ENCODE results near the gene USP21. TPM values are rescaled to one million over a fixed set of nuclear protein-coding genes. Genes with fewer than 3 reads are reported as not detected.

The USP21 gene
- total and polyA plus RNA-seq, 9 of the 15 experiments (the other 6 are each of a cell fraction or from before 2014, with no cell fraction given): 4.9 to 52.4 (median 21.6) TPM

DNA sequence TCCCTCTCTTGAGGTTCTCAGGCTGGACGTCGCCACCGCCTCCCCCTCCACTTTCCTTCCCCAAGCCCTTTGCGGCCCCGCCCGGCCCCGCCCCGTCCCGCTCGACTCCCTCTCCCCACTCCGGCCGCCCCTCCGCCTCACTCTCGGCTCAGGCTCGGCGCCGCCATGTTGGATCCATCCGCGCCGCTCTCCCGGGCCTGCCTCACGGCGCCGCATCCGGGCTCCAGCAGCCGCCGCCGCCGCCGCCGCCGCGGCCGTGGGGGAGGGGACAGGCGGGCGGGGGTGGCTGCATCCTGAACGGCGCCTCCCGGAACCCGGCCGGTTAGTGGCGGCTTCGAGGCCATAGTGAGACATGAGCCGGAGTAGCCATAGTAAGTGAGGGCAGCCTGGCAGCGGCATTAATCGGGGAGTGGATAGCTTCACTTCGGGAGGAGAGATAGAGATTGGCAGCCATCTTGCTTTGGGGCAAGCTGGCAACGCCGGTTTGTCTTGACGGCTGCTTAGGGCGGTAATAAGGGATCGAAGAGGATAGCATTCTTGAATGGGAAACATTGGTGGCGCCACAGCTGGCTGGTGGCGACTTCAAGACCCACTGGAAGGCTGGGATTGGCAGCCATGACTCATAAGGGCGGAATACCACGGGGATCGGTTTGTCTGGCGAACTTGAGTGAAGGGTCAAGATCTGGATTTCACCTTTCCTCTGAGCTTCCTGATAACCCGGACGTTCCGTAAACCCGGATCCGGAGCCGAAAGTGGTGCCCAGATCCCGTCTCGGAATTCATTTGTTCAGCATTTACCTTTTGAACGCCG, 26.7 kb upstream of the USP21 start, which contains the start of gene DEDD (continued):
- TF ChIP-seq ETS2 (tag; IDR thresholded peaks at IDR 0.05; ENCODE audit: borderline replicate concordance, poor library complexity, severe bottlenecking): no peak
- TF ChIP-seq FOXK2 (conservative IDR thresholded peaks at IDR 0.05 in 1 of 2, IDR thresholded peaks at IDR 0.05 in 1 of 2; ENCODE audit: low read depth in 2 of 2): peak; percentile 48 to 49; a peak in 2 of 4 replicates
- peak; percentile 16; the same call in 1 of the 2 replicates for TF ChIP-seq ARID1B (IDR thresholded peaks at IDR 0.05)
- no peak for TF ChIP-seq RBM25 (IDR thresholded peaks at IDR 0.05; ENCODE audit: low read depth, low read length, severe bottlenecking)
- no peak for TF ChIP-seq RREB1 (CRISPR knock-in tag; IDR thresholded peaks at IDR 0.05)
- TF ChIP-seq STAT5A (IDR thresholded peaks at IDR 0.05; ENCODE audit: borderline replicate concordance, low read length): peak; percentile 1; the same call in 1 of the 2 replicates
- no peak for TF ChIP-seq PHB2 (IDR thresholded peaks at IDR 0.05; ENCODE audit: low read depth)
- peak; percentile 64 for TF ChIP-seq ZKSCAN1 (IDR thresholded peaks at IDR 0.05; ENCODE audit: low read depth, low read length)
- TF ChIP-seq FOXK1 (CRISPR knock-in tag; IDR thresholded peaks at IDR 0.05; ENCODE audit: borderline replicate concordance): no peak
- TF ChIP-seq MEF2A (IDR thresholded peaks at IDR 0.05; ENCODE audit: control insufficient read depth, low read depth, low read length): no peak
- TF ChIP-seq GATAD2B (IDR thresholded peaks at IDR 0.05; ENCODE audit: borderline replicate concordance): peak; percentile 94
- TF ChIP-seq ILK (tag; IDR thresholded peaks at IDR 0.05; ENCODE audit: borderline replicate concordance, low read depth): no peak
- TF ChIP-seq, protein P1, sequence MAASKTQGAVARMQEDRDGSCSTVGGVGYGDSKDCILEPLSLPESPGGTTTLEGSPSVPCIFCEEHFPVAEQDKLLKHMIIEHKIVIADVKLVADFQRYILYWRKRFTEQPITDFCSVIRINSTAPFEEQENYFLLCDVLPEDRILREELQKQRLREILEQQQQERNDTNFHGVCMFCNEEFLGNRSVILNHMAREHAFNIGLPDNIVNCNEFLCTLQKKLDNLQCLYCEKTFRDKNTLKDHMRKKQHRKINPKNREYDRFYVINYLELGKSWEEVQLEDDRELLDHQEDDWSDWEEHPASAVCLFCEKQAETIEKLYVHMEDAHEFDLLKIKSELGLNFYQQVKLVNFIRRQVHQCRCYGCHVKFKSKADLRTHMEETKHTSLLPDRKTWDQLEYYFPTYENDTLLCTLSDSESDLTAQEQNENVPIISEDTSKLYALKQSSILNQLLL (CRISPR knock-in tag; IDR thresholded peaks at IDR 0.05; ENCODE audit: borderline replicate concordance): no peak
- TF ChIP-seq, protein P2, sequence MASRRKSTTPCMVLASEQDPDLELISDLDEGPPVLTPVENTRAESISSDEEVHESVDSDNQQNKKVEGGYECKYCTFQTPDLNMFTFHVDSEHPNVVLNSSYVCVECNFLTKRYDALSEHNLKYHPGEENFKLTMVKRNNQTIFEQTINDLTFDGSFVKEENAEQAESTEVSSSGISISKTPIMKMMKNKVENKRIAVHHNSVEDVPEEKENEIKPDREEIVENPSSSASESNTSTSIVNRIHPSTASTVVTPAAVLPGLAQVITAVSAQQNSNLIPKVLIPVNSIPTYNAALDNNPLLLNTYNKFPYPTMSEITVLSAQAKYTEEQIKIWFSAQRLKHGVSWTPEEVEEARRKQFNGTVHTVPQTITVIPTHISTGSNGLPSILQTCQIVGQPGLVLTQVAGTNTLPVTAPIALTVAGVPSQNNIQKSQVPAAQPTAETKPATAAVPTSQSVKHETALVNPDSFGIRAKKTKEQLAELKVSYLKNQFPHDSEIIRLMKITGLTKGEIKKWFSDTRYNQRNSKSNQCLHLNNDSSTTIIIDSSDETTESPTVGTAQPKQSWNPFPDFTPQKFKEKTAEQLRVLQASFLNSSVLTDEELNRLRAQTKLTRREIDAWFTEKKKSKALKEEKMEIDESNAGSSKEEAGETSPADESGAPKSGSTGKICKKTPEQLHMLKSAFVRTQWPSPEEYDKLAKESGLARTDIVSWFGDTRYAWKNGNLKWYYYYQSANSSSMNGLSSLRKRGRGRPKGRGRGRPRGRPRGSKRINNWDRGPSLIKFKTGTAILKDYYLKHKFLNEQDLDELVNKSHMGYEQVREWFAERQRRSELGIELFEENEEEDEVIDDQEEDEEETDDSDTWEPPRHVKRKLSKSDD (conservative IDR thresholded peaks at IDR 0.05; ENCODE audit: low read length): no peak
- TF ChIP-seq ZNF384 (IDR thresholded peaks at IDR 0.05; ENCODE audit: low read depth, low read length): no peak
- TF ChIP-seq PHB (CRISPR knock-in tag; IDR thresholded peaks at IDR 0.05): no peak
- TF ChIP-seq JUND (IDR thresholded peaks at IDR 0.05; ENCODE audit: borderline replicate concordance, low read depth, low read length): peak; percentile 87
- peak; percentile 87; the same call in 2 of the 3 replicates for TF ChIP-seq JUND (tag; IDR thresholded peaks at IDR 0.05; ENCODE audit: borderline replicate concordance, low read depth, low read length)
